ENCODE results near the gene STRIP2. TPM values are rescaled to one million over a fixed set of nuclear protein-coding genes. Genes with fewer than 3 reads are reported as not detected.

Gene STRIP2
- total RNA-seq, 1 donor from 2014 or later, result 0.87 TPM

DNA sequence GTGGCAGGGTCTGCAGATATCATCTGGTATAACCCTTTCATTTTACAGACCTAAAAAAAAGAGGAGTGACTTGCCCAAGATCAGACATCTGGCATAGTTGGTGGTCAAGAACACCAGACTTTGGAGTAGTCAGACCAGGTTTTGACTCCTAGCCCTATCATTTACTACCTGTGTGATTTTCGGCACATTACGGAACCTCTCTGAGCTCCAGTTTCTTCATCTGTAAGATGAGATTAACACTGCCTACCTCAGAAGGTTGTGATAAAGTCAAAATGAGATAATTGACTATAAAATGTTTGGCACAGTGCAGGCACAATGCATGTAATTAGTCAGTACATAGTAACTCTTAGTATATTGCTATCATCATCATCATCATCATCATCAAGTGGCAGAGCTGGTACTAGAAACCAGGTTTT lies 1.2 kb downstream of the STRIP2 start:
- no peak for TF ChIP-seq CTCF (IDR thresholded peaks at IDR 0.05)
- H3K9me3 Mint-ChIP-seq (ENCODE audit: low read depth), result no peaks in the 10 kb centered on the region
- no peaks in the 10 kb centered on the region for H3K36me3 Mint-ChIP-seq (ENCODE audit: low read depth)
- H3K4me1 Mint-ChIP-seq (ENCODE audit: low read depth), result peaks cover 17% of the 10 kb centered on the region
- H3K27me3 Mint-ChIP-seq (ENCODE audit: low read depth), result peaks cover 14% of the 10 kb centered on the region
- H3K4me3 Mint-ChIP-seq (ENCODE audit: unreplicated experiment), result peak overlapping the region; percentile 91
- H3K27ac Mint-ChIP-seq (ENCODE audit: unreplicated experiment), result no peak overlapping the region
- no peak for DNase-seq (ENCODE audit: low spot score)

DNA sequence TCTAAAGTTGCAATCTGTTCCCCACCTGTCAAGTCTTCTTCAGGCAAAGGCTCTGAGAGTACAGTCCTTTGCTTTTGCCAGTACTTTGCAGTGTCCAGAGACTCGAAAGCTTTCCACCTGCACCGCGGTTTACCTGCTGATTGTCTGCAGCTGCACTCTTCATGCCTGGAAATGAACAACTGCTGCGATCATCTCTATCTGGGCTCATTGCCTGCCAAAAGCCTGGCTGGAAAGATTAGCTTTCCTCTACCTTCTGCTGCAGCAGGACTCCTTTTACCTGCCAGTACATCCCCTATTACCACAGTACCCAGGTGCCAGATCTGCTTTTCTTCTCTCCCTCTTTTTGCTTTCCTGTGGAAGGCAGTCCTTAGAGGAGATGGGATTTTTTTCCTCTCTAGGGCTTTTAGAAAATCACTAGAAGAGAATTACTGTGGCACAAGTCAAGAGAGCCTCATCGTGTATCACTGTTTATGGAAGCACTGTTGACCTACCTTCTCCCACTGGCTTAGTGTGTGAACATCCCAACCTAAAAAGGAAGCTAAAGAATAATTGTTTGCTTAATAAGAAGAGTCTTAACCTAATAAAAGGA lies 2.2 kb downstream of the STRIP2 start:
- no peak overlapping the region for H3K27ac Mint-ChIP-seq (ENCODE audit: unreplicated experiment)
- no peak overlapping the region for H3K4me3 Mint-ChIP-seq (ENCODE audit: unreplicated experiment)
- no peaks in the 10 kb centered on the region for H3K9me3 Mint-ChIP-seq (ENCODE audit: low read depth)
- peaks cover 14% of the 10 kb centered on the region for H3K27me3 Mint-ChIP-seq (ENCODE audit: low read depth)
- no peaks in the 10 kb centered on the region for H3K36me3 Mint-ChIP-seq (ENCODE audit: low read depth)
- DNase-seq (ENCODE audit: low spot score), result no peak
- no peak for TF ChIP-seq CTCF (IDR thresholded peaks at IDR 0.05)
- H3K4me1 Mint-ChIP-seq (ENCODE audit: low read depth), result peaks cover 17% of the 10 kb centered on the region

DNA sequence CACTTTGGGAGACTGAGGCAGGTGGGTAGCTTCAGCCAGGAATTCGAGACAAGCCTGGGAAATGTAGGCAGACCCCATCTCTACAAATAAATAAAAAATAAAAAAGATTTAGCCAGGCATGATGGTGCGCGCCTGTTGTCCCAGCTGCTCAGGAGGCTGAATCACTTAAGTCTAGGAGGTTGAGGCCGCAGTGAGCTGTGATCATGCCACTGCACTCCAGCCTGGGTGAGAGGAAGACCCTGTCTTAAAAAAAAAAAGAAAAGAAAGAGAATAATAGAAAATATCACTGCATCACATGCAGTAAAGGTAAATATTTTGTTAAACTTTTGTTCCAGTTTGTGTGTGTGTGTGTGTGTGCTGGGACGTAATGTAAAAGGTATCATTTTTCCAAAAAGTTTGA lies 3.0 kb downstream of the STRIP2 start:
- no peak overlapping the region for H3K4me3 Mint-ChIP-seq (ENCODE audit: unreplicated experiment)
- H3K27ac Mint-ChIP-seq (ENCODE audit: unreplicated experiment), result no peak overlapping the region
- peaks cover 17% of the 10 kb centered on the region for H3K4me1 Mint-ChIP-seq (ENCODE audit: low read depth)

GRCh38 chr7:129438281-129438838 lies 4.1 kb downstream of the STRIP2 start:
- H3K4me3 Mint-ChIP-seq (ENCODE audit: unreplicated experiment), result no peak overlapping the region
- no peak for TF ChIP-seq CTCF (IDR thresholded peaks at IDR 0.05)
- H3K27ac Mint-ChIP-seq (ENCODE audit: unreplicated experiment), result no peak overlapping the region
- peaks cover 15% of the 10 kb centered on the region for H3K4me1 Mint-ChIP-seq (ENCODE audit: low read depth)
- peaks cover 4% of the 10 kb centered on the region for H3K27me3 Mint-ChIP-seq (ENCODE audit: low read depth)
- DNase-seq (ENCODE audit: low spot score), result no peak
- no peaks in the 10 kb centered on the region for H3K9me3 Mint-ChIP-seq (ENCODE audit: low read depth)
- H3K36me3 Mint-ChIP-seq (ENCODE audit: low read depth), result no peaks in the 10 kb centered on the region

More for the DNA sequence above, 3.0 kb downstream of the STRIP2 start:
- TF ChIP-seq CTCF (IDR thresholded peaks at IDR 0.05), result no peak
- Mint-ChIP-seq H3K36me3 (ENCODE audit: low read depth) (no peaks in the 10 kb centered on the region), H3K9me3 (ENCODE audit: low read depth) (no peaks in the 10 kb centered on the region), H3K27me3 (ENCODE audit: low read depth) (peaks cover 12% of the 10 kb centered on the region)
- no peak for DNase-seq (ENCODE audit: low spot score)

DNA sequence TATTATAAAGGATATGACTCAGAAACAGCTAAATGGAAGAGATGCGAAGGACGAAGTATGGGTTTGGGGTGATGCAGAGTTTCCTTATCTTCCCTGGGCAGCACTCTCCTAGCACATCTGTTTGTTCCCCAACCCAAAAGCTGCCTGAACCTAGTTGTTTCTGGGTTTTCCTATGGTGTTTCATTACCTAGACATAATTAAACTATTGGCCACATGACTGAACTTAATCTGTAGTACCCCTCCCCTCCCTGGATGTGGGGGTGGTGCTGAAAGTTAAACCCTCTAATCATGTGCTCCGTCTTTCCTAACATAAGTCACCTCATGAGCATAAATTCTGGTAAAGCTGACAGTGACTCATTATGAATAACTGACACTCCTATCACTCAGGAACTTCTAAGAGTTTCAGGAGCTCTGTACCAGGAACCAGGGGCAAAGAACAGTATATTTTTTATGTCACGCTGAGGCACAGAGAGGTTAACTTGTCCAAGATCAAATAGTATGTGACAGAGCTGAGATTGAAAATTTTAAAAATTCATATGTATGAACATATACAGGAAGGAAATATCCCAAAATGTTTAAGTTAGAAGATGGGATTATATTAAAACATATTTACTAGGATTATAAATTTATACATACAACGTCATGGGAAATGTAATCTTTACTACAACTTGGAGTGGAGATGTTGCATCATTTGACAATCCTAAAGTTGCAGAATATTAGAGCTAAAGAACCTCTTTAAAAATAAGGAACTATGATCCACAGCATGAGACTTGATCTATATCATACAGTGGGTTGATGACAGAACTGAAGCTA lies 4.8 kb downstream of the STRIP2 start:
- no peak overlapping the region for H3K4me3 Mint-ChIP-seq (ENCODE audit: unreplicated experiment)
- H3K4me1 Mint-ChIP-seq (ENCODE audit: low read depth), result peaks cover 16% of the 10 kb centered on the region
- no peak for TF ChIP-seq CTCF (IDR thresholded peaks at IDR 0.05)
- H3K9me3 Mint-ChIP-seq (ENCODE audit: low read depth), result no peaks in the 10 kb centered on the region
- H3K27me3 Mint-ChIP-seq (ENCODE audit: low read depth), result peaks cover 4% of the 10 kb centered on the region
- H3K36me3 Mint-ChIP-seq (ENCODE audit: low read depth), result no peaks in the 10 kb centered on the region
- H3K27ac Mint-ChIP-seq (ENCODE audit: unreplicated experiment), result no peak overlapping the region
- no peak for DNase-seq (ENCODE audit: low spot score)

Measured in chondrocyte (in vitro differentiated cells).